K562 (cell line): ENCODE measurements around the gene STK32C. TPM values are rescaled to one million over a fixed set of nuclear protein-coding genes. Genes with fewer than 3 reads are reported as not detected.

Experiments used
- ATAC-seq: fragments of 200-7000 bp; cut with Tn5 transposase; 3 replicates; pipeline ENCODE4 v1.9.1; 2020; ENCODE audit warnings: moderate library complexity
- BruUV-seq: library from RNA; stranded (reverse); fragments of 400-500 nt; replicated peaks from 2 replicates; lab custom pipeline; 2021; lab: Mats Ljungman, UMichigan
- CTCF ChIA-PET: fragments of 300-600 bp; formaldehyde crosslinking; extraction: SDS; loops from one replicate; lab custom pipeline; 2021; ENCODE audit warnings: low intra/inter-chr PET ratio; lab: Yijun Ruan, JAX
- POLR2A ChIA-PET: fragments of 300-600, 350-650 bp; sonication (Branson Sonifier 250); formaldehyde crosslinking; extraction: SDS; loops from one replicate; lab custom pipeline; 2021; ENCODE audit warnings: antibody characterized with exemption, inconsistent platforms; lab: Yijun Ruan, JAX
- DNase-seq, 4 experiments: peaks; one replicate each; pipeline versions ENCODE4 v3.0.0 to v3.0.0-alpha.2; 2011 to 2018; ENCODE audit warnings: low spot score in 3 of 4, mixed read lengths in 3 of 4; ENCODE audit errors: extremely low read depth in 1 of 4
- FAIRE-seq: peaks from 2 replicates; lab custom pipeline; 2011; peaks lifted over from hg19 to GRCh38; lab: Jason Lieb, UNC
- H2AFZ ChIP-seq: 2 replicates; pipeline ENCODE4 v1.6.0; 2011; ENCODE audit warnings: low read depth, low read length, control low read depth, inconsistent platforms
- H3K27ac ChIP-seq: fragments of 200-600 bp; 3 replicates; pipeline ENCODE4 v1.8.0; 2011; ENCODE audit warnings: low read depth, mild to moderate bottlenecking, control low read depth, inconsistent platforms, low read length, moderate library complexity, mixed read lengths; ENCODE audit errors: extremely low read depth
- H3K27me3 ChIP-seq, 2 experiments: fragments of 300-600 bp in 1 of 2; 2 replicates in 1 of 2; 3 replicates in 1 of 2; pipeline versions ENCODE4 v1.6.0 to v1.8.0; 2011; ENCODE audit warnings: inconsistent platforms in 2 of 2, low read length in 2 of 2, mild to moderate bottlenecking in 1 of 2, mixed read lengths in 1 of 2, moderate library complexity in 1 of 2; ENCODE audit not compliant: control insufficient read depth in 2 of 2, insufficient read depth in 2 of 2
- H3K36me3 ChIP-seq: fragments of 300-600 bp; 3 replicates; pipeline ENCODE4 v1.8.0; 2011; ENCODE audit warnings: mild to moderate bottlenecking, low read length, inconsistent platforms; ENCODE audit not compliant: control insufficient read depth, insufficient read depth
- H3K4me1 ChIP-seq, 2 experiments: fragments of 200-600 bp in 1 of 2; replicated peaks in 1 of 2; 2 replicates in 1 of 2; 3 replicates in 1 of 2; pipeline versions ENCODE4 v1.5.1 to v1.8.0; 2011; ENCODE audit warnings: inconsistent platforms in 2 of 2, low read length in 2 of 2, mild to moderate bottlenecking in 1 of 2, mixed read lengths in 1 of 2, moderate library complexity in 1 of 2; ENCODE audit not compliant: control insufficient read depth in 2 of 2, insufficient read depth in 2 of 2
- H3K4me2 ChIP-seq: 2 replicates; pipeline ENCODE4 v1.6.1; 2011; ENCODE audit warnings: low read length, control low read depth, inconsistent platforms, mixed read lengths; ENCODE audit not compliant: insufficient read depth
- H3K4me3 ChIP-seq: fragments of 200-600 bp; sonication (generic), shearing (Covaris generic); 2 replicates; pipeline ENCODE4 v1.5.1; 2016; ENCODE audit warnings: control low read depth, inconsistent platforms
- H3K79me2 ChIP-seq: fragments of 200-600 bp; 3 replicates; pipeline ENCODE4 v1.8.0; 2011; ENCODE audit warnings: low read length, inconsistent platforms; ENCODE audit not compliant: control insufficient read depth, insufficient read depth
- H3K9ac ChIP-seq, 2 experiments: 2 replicates each; pipeline versions ENCODE4 v1.6.0 to v1.6.1; 2011; ENCODE audit warnings: low read depth in 2 of 2, low read length in 2 of 2, control low read depth in 1 of 2, inconsistent platforms in 1 of 2, mild to moderate bottlenecking in 1 of 2, mixed read lengths in 1 of 2; ENCODE audit not compliant: insufficient read depth in 1 of 2
- H3K9me1 ChIP-seq: one replicate; pipeline ENCODE4 v1.6.0; 2011; ENCODE audit warnings: inconsistent platforms, mild to moderate bottlenecking, low read length, moderate library complexity; ENCODE audit not compliant: control insufficient read depth, insufficient read depth
- H3K9me3 ChIP-seq: replicated peaks from 2 replicates; pipeline ENCODE4 v1.5.1; 2011; ENCODE audit warnings: low read depth, low read length, inconsistent platforms; ENCODE audit not compliant: control insufficient read depth, insufficient read depth
- H4K20me1 ChIP-seq: replicated peaks from 2 replicates; pipeline ENCODE4 v1.6.1; 2011; ENCODE audit warnings: low read length, inconsistent platforms, mixed read lengths; ENCODE audit not compliant: control insufficient read depth, insufficient read depth
- BHLHE40 ChIP-seq: IDR thresholded peaks from 2 replicates; pipeline ENCODE4 v1.6.1; 2011; ENCODE audit warnings: low read length, improper control_type of control experiment
- CSDE1 ChIP-seq, 2 experiments: fragments of 450-650 bp; IDR thresholded peaks; 2 replicates each; pipeline ENCODE4 v1.6.1; 2016; ENCODE audit warnings: mild to moderate bottlenecking in 1 of 2
- CTBP1 ChIP-seq: fragments of 450-650 bp; IDR thresholded peaks from 2 replicates; pipeline ENCODE4 v1.6.1; 2016; ENCODE audit warnings: borderline replicate concordance
- DMBX1 ChIP-seq: fragments of 250-450 bp; sonication (Bioruptor Pico); IDR thresholded peaks from 2 replicates; pipeline ENCODE4 v1.8.0; 2022; ENCODE audit warnings: inconsistent platforms, mild to moderate bottlenecking, moderate library complexity, borderline replicate concordance
- HDAC3 ChIP-seq: fragments of 450-650 bp; IDR thresholded peaks from 2 replicates; pipeline ENCODE4 v1.6.1; 2018; ENCODE audit warnings: borderline replicate concordance, mild to moderate bottlenecking, moderate library complexity; ENCODE audit not compliant: partially characterized antibody
- LCOR ChIP-seq: sonication (generic); formaldehyde crosslinking; IDR thresholded peaks from 2 replicates; pipeline ENCODE4 v1.8.0; 2022; ENCODE audit warnings: mild to moderate bottlenecking, missing genetic modification reagents
- NFYB ChIP-seq: IDR thresholded peaks from 2 replicates; pipeline ENCODE4 v1.6.1; 2011; ENCODE audit warnings: mild to moderate bottlenecking, moderate library complexity; ENCODE audit not compliant: insufficient read length; ENCODE audit errors: extremely low read depth
- POU5F1 ChIP-seq: fragments of 150-350 bp; IDR thresholded peaks from 2 replicates; pipeline ENCODE4 v1.6.1; 2014; ENCODE audit warnings: borderline replicate concordance, low read length, low read depth, mild to moderate bottlenecking; ENCODE audit not compliant: partially characterized antibody
- STAT5B ChIP-seq: fragments of 250-450 bp; sonication (Bioruptor Pico); IDR thresholded peaks from 2 replicates; pipeline ENCODE4 v1.8.0; 2021; ENCODE audit warnings: mild to moderate bottlenecking, inconsistent platforms
- WGBS: fragments of 100-300 bp; shearing (Covaris generic); methylation state at CpG from one replicate; pipeline ENCODE4 v1.1.6; 2016; ENCODE audit warnings: low coverage, mixed read lengths; ENCODE audit not compliant: insufficient coverage; ENCODE audit errors: missing lambda C conversion rate; 5-methylcytosine and 5-hydroxymethylcytosine counted together
- in situ Hi-C: fragments of 300-500 bp; cut with MboI; formaldehyde crosslinking; loops from 4 replicates; pipeline ENCODE4 v1.15.0; 2018; ENCODE audit warnings: inconsistent platforms, mixed read lengths
- intact Hi-C: fragments of 100-400 bp; cut with micrococcal nuclease; formaldehyde crosslinking; loops from 2 replicates; pipeline ENCODE4 v1.14.2; 2022
- polyA plus RNA-seq, 8 experiments: library from polyadenylated mRNA; depleted of rRNA in 4 of 8; stranded (reverse) in 5 of 8; unstranded in 3 of 8; fragments of >200 nt; fragmentation: Nextera tagmentation in 2 of 8; fragmentation: Illumina TruSeq in 1 of 8; extraction: Ambion mirVana in 2 of 8; extraction: Trizol in 1 of 8; gene quantifications; 2 replicates each; pipeline versions ENCODE4 v1.2.1 to v1.2.3, GENCODE V29; 2011 to 2014; ENCODE audit warnings: inconsistent platforms in 1 of 8, missing spikeins in 1 of 8
- total RNA-seq, 7 experiments: library from RNA; depleted of rRNA in 6 of 7; stranded (reverse); fragments of >200 nt in 6 of 7; fragmentation: Illumina TruSeq in 2 of 7; extraction: Trizol in 2 of 7; gene quantifications; 2 replicates each; pipeline versions ENCODE4 v1.2.1 to v1.2.3, GENCODE V29; 2011 to 2021; ENCODE audit warnings: low replicate concordance in 1 of 7
- TF ChIP-seq, protein P1 (sequence below): fragments of 200-600 bp; sonication (generic); IDR thresholded peaks from one replicate; pipeline ENCODE4 v1.6.1; 2012; ENCODE audit warnings: mild to moderate bottlenecking, low read depth, low read length, inconsistent platforms
- TF ChIP-seq, protein P2 (sequence below): fragments of 450-650 bp; IDR thresholded peaks from one replicate; pipeline ENCODE4 v1.6.1; 2018; ENCODE audit warnings: mild to moderate bottlenecking, moderate library complexity; ENCODE audit not compliant: partially characterized antibody

STK32C gene
- total and polyA plus RNA-seq, 9 of the 15 experiments (the other 6 are each of a cell fraction or from before 2014, with no cell fraction given): 1.5 to 20.9 (median 6.5) TPM

DNA sequence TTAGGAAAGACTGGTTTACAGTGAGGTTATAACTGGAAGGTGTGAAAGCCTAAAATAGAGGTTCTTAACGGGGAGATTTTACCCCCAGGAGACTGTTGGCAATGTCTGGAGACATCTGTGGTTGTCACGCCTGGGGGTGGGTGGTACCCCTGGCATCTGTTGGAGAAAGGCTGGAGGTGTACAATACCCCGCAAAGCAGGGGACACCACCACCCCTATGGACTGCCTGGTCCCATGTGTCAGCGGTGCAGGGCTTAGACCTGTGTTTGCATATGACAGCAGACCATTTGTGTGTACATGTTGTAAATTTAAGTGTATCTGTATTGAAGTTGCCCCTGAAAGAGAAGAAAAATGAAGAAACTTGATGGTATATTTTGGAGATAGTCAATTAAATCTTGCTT is 34.0 kb upstream of the STK32C start:
- H3K9me3 ChIP-seq: no peaks in the 10 kb centered on the region
- ATAC-seq (no peak), DNase-seq (no peak), FAIRE-seq (no peak)
- CTCF ChIA-PET: no interaction called here
- in situ Hi-C loops (no loop called here), intact Hi-C loops (no loop called here)
- H3K9ac ChIP-seq: no peak overlapping the region
- H3K27me3 ChIP-seq: no peaks in the 10 kb centered on the region
- no peak overlapping the region for H3K27ac ChIP-seq
- no peak overlapping the region for H3K4me2 ChIP-seq
- no peaks in the 10 kb centered on the region for H3K9me1 ChIP-seq
- no peak overlapping the region for H2AFZ ChIP-seq
- no TSS peak for BruUV-seq
- no peaks in the 10 kb centered on the region for H3K79me2 ChIP-seq
- no peaks in the 10 kb centered on the region for H3K36me3 ChIP-seq
- peaks cover 0 to 12% of the 10 kb centered on the region in 2 experiments; a peak in 2 of 5 replicates for H3K4me1 ChIP-seq
- POLR2A ChIA-PET: no interaction called here
- no peaks in the 10 kb centered on the region for H4K20me1 ChIP-seq
- 34% methylated on average over 3 of the region's 4 CpGs for WGBS
- H3K4me3 ChIP-seq: no peak overlapping the region
- TF ChIP-seq BHLHE40: no peak
- no peak for TF ChIP-seq STAT5B
- no peak for TF ChIP-seq POU5F1
- no peak for TF ChIP-seq CSDE1 (IDR thresholded peaks at IDR 0.05)
- TF ChIP-seq NFYB: no peak
- TF ChIP-seq HDAC3: no peak
- no peak for TF ChIP-seq DMBX1 (CRISPR knock-in tag)
- TF ChIP-seq, protein P1, sequence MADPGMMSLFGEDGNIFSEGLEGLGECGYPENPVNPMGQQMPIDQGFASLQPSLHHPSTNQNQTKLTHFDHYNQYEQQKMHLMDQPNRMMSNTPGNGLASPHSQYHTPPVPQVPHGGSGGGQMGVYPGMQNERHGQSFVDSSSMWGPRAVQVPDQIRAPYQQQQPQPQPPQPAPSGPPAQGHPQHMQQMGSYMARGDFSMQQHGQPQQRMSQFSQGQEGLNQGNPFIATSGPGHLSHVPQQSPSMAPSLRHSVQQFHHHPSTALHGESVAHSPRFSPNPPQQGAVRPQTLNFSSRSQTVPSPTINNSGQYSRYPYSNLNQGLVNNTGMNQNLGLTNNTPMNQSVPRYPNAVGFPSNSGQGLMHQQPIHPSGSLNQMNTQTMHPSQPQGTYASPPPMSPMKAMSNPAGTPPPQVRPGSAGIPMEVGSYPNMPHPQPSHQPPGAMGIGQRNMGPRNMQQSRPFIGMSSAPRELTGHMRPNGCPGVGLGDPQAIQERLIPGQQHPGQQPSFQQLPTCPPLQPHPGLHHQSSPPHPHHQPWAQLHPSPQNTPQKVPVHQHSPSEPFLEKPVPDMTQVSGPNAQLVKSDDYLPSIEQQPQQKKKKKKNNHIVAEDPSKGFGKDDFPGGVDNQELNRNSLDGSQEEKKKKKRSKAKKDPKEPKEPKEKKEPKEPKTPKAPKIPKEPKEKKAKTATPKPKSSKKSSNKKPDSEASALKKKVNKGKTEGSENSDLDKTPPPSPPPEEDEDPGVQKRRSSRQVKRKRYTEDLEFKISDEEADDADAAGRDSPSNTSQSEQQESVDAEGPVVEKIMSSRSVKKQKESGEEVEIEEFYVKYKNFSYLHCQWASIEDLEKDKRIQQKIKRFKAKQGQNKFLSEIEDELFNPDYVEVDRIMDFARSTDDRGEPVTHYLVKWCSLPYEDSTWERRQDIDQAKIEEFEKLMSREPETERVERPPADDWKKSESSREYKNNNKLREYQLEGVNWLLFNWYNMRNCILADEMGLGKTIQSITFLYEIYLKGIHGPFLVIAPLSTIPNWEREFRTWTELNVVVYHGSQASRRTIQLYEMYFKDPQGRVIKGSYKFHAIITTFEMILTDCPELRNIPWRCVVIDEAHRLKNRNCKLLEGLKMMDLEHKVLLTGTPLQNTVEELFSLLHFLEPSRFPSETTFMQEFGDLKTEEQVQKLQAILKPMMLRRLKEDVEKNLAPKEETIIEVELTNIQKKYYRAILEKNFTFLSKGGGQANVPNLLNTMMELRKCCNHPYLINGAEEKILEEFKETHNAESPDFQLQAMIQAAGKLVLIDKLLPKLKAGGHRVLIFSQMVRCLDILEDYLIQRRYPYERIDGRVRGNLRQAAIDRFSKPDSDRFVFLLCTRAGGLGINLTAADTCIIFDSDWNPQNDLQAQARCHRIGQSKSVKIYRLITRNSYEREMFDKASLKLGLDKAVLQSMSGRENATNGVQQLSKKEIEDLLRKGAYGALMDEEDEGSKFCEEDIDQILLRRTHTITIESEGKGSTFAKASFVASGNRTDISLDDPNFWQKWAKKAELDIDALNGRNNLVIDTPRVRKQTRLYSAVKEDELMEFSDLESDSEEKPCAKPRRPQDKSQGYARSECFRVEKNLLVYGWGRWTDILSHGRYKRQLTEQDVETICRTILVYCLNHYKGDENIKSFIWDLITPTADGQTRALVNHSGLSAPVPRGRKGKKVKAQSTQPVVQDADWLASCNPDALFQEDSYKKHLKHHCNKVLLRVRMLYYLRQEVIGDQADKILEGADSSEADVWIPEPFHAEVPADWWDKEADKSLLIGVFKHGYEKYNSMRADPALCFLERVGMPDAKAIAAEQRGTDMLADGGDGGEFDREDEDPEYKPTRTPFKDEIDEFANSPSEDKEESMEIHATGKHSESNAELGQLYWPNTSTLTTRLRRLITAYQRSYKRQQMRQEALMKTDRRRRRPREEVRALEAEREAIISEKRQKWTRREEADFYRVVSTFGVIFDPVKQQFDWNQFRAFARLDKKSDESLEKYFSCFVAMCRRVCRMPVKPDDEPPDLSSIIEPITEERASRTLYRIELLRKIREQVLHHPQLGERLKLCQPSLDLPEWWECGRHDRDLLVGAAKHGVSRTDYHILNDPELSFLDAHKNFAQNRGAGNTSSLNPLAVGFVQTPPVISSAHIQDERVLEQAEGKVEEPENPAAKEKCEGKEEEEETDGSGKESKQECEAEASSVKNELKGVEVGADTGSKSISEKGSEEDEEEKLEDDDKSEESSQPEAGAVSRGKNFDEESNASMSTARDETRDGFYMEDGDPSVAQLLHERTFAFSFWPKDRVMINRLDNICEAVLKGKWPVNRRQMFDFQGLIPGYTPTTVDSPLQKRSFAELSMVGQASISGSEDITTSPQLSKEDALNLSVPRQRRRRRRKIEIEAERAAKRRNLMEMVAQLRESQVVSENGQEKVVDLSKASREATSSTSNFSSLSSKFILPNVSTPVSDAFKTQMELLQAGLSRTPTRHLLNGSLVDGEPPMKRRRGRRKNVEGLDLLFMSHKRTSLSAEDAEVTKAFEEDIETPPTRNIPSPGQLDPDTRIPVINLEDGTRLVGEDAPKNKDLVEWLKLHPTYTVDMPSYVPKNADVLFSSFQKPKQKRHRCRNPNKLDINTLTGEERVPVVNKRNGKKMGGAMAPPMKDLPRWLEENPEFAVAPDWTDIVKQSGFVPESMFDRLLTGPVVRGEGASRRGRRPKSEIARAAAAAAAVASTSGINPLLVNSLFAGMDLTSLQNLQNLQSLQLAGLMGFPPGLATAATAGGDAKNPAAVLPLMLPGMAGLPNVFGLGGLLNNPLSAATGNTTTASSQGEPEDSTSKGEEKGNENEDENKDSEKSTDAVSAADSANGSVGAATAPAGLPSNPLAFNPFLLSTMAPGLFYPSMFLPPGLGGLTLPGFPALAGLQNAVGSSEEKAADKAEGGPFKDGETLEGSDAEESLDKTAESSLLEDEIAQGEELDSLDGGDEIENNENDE: no peak
- no peak for TF ChIP-seq LCOR (CRISPR knock-in tag)
- no peak for TF ChIP-seq CTBP1
- TF ChIP-seq, protein P2, sequence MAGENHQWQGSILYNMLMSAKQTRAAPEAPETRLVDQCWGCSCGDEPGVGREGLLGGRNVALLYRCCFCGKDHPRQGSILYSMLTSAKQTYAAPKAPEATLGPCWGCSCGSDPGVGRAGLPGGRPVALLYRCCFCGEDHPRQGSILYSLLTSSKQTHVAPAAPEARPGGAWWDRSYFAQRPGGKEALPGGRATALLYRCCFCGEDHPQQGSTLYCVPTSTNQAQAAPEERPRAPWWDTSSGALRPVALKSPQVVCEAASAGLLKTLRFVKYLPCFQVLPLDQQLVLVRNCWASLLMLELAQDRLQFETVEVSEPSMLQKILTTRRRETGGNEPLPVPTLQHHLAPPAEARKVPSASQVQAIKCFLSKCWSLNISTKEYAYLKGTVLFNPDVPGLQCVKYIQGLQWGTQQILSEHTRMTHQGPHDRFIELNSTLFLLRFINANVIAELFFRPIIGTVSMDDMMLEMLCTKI: no peak
